GM18499 (cell line): ENCODE measurements around the gene RAB3C.
"Not testable (repeated sequence)": the region's sequence is repeated elsewhere in the genome, so short reads cannot be mapped to it uniquely, and the experiment has no call there.

Source experiments
- ATAC-seq: cut with Tn5 transposase; IDR thresholded peaks from one replicate; pipeline ENCODE4 v1.9.1; 2021; ENCODE audit warnings: moderate number of reproducible peaks; ENCODE audit not compliant: insufficient read depth, unreplicated experiment

Gene RAB3C

GRCh38 chr5:58600613-58601012 is 17.7 kb downstream of the RAB3C start:
- not testable (repeated sequence) for ATAC-seq

DNA sequence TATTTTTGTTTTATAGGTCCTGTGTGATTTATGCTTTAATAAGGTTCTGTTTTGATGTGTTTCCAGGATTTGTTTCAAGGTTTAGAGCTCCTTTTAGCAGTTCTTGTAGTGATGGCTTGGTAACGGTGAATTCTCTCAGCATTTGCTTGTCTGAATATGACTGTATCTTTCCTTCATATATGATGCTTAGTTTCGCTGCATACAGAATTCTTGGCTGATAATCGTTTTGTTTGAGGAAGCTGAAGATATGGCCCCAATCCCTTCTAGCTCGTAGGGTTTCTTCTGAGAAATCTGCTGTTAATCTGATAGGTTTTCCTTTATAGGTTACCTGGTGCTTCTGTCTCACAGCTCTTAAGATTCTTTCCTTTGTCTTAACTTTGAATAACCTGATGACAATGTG is 20.0 kb downstream of the RAB3C start:
- not testable (repeated sequence) for ATAC-seq

- ATAC-seq: no peak
Observed at GRCh38 chr5:58606064-58606463, 23.2 kb downstream of the RAB3C start.

DNA sequence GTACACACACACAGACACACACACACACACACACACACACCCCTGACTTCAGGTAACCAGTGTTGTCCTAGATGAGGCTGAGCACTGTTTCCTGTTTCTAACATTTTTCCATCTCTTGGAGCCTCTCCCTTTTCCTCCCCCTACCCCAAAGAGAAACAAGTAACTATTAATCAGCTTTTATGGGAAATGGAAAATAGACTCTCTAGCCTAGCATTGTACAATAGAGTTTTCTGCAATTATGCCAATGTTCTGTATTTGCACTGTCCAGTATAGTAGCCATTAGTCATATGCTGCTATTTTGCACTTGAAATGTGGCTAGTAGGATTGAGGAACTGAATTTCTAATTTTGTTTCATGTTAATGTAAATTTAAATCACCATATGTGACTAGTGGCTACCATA is 33.1 kb downstream of the RAB3C start:
- ATAC-seq: no peak

DNA sequence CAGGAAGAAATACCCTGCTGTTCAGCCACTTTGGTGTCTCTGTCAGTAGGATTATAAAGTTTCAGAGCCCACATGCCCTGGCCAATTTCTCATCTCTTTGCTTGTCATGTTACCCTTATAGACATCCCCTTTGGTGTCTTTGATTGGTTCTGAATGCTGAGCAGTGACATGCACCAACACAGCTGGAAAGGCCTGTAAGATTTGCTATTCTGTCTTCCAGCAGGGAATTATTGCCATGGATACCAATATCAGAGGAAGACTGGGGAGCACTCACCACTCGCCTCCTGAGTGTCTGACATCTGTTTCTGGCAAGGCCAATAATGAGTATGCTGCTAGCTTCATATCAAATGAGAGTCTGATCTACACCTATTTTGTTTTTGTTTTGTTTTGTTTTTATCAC is 34.4 kb downstream of the RAB3C start:
- no peak for ATAC-seq

DNA sequence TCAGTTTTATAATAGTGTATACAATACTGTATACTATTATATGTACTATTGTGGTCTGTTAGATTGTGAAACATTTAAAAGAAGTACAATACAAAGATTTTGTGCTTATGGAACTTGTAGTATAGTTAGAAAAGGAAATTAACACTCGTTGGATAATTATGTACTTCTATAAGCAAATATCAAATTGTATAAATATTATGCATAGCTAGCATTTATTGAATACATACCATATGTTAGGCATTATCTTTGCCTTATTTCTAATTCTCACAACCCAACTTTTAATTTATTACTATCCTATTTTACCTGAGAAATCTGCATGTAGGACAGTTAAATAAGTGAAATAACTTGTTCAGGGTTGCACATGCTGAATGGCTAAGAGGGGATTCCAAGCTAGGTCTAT is 37.5 kb downstream of the RAB3C start:
- ATAC-seq: no peak

- no peak for ATAC-seq
Observed at GRCh38 chr5:58622936-58623871, 40.3 kb downstream of the RAB3C start.

DNA sequence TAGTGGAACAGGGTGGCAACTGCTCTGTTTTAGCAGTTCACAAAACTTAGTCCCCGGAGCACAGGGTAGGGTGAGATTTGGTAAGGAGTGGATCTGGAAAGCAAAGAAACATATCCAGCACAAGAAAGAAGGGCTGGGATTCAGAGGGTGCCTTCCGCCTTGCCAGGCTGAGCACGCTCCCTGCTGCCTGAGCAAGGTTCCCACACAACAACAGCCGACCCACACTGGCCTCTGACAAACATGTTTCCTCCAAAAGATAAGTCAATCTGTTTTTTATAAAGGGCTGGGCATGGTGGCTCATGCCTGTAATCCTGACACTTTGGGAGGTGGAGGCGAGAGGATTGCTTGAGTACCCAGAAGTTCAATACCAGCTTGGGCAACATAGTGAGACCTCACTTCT is 45.8 kb downstream of the RAB3C start:
- no peak for ATAC-seq

DNA sequence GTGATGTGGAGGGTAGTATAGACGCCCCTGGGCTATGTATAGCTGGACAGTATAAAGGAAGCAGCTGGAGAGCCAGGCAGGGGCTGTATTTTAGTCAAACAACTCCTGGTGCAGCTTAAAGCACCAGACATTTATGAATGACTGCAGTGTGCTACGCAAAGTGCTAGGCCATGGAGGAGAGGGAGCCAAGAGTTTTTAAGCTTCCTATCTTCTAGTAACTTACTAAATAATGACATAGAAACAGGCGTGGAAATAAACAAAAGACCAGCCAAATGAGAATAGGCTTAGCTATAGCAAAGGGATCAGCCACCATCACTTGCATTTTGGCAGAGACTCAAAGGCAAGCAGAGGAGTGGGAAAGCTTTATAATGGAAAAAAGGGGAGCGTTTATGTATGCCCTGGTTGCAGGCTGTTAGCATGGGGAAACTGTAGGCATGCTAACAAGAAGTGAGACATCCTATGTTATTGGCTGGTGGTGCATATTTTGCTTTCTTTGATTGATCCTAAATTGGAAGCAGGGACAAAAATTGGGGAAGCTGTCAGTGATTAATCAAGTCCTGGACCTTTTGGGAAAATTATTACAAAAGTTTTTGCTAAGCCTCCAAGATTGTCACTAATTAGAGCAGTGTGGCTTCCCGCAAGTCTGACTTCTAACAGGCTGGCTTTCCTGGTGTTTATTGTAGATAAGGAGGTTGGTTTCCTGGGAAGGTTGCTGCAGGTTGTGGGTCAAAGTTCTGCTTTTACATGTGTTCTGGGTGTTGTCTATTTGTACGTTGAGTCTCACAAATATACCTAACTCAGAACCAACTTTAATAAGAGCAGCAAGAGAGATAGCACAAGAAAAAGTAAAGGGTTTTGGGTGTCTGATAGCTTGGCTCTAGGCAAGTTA is 46.6 kb downstream of the RAB3C start:
- ATAC-seq: no peak

GRCh38 chr5:58631895-58632294 is 49.0 kb downstream of the RAB3C start:
- no peak for ATAC-seq

GRCh38 chr5:58635416-58635815 is 52.5 kb downstream of the RAB3C start:
- ATAC-seq: no peak

DNA sequence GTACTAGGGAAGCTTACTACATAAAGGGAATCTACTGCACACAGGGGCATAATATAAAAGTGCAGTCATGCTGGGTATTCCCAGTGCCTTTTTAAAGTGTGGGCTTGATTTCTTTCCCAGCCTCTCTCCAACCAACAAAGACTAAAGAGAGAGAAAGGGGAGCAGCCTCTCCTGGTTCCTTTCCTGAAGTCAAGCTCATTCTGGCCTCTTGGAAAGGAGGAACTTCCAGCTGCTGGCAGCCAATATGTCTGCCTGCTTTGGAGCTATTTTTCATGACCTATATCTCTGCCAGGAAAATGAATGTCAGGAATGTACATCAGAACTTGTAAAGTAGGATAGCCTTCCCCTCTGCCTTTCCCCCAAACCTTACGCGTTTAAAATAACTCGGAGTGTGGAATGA is 57.1 kb downstream of the RAB3C start:
- no peak for ATAC-seq

GRCh38 chr5:58641533-58641932 is 58.7 kb downstream of the RAB3C start:
- ATAC-seq: no peak

- ATAC-seq: no peak
Observed at GRCh38 chr5:58648846-58649245, 66.0 kb downstream of the RAB3C start.

GRCh38 chr5:58649716-58650115 is 66.8 kb downstream of the RAB3C start:
- no peak for ATAC-seq

DNA sequence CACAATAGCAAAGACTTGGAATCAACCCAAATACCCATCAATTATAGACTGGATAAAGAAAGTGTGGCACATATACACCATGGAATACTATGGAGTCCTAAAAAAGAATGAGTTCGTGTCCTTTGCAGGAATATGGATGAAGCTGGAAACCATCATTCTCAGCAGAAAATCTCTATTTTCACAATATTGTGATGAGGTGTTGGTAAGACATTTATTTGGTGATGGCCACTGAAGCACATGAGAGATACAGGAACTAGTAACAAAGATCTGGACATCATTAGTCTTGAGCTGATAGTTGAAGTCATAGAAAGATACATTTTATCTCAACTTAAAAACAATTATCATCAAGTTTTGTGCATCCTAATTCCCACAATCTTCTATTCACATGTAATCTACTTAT is 70.6 kb downstream of the RAB3C start:
- ATAC-seq: no peak

DNA sequence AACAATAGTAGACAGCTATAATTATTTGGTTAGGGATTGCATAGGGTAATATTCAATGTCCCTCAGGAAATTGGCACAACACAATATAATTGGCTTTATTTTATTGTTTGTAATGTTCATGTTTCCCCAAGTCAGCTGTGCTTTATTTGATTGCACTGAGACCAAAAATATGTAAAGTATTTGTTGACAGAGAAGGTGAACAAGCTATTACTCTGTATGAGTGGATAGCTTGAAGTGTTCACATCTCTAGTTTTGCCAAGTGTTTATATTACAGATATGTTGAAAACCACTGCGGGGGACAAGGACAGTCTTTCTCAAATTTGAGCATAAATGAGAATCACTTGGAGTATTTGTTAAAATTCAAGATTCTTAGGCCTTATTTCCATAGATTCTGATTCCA is 83.3 kb downstream of the RAB3C start:
- ATAC-seq: no peak

- ATAC-seq: no peak
Observed at GRCh38 chr5:58666598-58667581, 84.0 kb downstream of the RAB3C start.

GRCh38 chr5:58670582-58670981 is 87.7 kb downstream of the RAB3C start:
- no peak for ATAC-seq

GRCh38 chr5:58671155-58671554 is 88.3 kb downstream of the RAB3C start:
- no peak for ATAC-seq
